Retinal pigment epithelial cell (primary cell): ENCODE measurements around the gene SRSF9.

ENCODE experiments used
- DNase-seq: peaks from one replicate; pipeline ENCODE4 v3.0.0-alpha.2; 2010; ENCODE audit warnings: low read depth
- H3K4me3 ChIP-seq: 2 replicates; pipeline ENCODE4 v1.5.1; 2011; ENCODE audit warnings: mild to moderate bottlenecking, low read length, control low read depth, moderate library complexity
- TF ChIP-seq, protein P1 (sequence below): conservative IDR thresholded peaks from 2 replicates; pipeline ENCODE4 v1.5.1; 2011; ENCODE audit warnings: low read depth, low read length, control low read depth, inconsistent platforms

SRSF9 gene

DNA sequence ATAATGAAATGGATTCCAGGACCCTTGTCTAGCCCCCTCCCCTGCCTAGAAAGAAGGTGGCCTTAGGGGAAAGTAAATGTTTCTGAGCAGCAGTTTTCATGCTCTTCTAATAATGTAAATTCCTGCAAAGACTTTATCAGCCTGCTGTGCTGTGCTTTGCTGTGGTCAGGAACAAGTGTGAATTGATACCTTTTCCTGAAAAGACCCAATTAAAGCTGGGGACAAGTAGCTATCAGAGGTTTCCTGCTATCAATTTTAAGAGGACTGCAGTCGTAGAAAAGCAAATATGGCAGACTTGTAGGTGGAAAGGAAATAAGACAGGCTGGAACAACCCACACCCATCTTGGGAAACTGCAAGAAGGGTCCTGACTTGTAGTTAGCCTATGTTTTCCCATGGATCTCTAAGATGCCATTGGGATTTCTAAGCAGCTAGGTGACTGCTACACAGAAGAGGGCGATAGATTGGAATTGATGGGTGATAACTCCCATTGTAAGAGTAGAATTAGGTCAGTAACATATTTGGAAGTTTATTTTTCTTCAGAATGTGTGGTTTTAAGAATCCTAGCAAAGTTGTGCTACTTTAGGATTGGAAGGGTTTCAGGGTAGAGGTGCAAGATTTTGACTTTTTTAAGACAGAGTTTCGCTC, 29.4 kb upstream of the SRSF9 start:
- no peak for DNase-seq
- H3K4me3 ChIP-seq, result no peak overlapping the region

DNA sequence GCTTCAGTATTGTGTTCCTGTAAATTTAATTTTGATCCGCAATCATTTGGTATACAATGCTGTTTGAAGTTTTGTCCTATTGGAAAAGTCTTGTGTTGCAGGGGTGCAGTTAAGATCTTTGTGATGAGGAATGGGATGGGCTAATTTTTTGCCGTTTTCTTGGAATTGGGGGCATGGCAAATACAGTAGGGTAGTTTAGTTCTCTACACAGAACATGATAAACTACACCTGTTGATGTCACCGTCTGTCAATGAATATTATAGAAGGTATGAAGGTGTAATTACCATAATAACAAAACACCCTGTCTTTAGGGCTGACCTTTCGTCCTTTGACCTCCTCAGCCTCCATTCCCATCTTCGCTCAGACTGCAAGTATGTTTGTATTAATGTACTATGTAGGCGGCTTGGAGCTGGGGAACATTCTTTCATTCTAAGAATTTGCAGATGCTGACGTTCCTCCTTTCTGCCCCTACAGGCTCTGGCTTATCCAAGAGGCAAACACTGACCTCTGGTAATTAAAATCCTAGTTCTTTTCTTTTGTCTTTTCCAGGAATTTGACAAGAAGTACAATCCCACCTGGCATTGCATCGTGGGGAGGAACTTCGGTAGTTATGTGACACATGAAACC, 28.1 kb upstream of the SRSF9 start:
- no peak for DNase-seq
- peak overlapping the region; percentile 91 for H3K4me3 ChIP-seq
- TF ChIP-seq, protein P1, sequence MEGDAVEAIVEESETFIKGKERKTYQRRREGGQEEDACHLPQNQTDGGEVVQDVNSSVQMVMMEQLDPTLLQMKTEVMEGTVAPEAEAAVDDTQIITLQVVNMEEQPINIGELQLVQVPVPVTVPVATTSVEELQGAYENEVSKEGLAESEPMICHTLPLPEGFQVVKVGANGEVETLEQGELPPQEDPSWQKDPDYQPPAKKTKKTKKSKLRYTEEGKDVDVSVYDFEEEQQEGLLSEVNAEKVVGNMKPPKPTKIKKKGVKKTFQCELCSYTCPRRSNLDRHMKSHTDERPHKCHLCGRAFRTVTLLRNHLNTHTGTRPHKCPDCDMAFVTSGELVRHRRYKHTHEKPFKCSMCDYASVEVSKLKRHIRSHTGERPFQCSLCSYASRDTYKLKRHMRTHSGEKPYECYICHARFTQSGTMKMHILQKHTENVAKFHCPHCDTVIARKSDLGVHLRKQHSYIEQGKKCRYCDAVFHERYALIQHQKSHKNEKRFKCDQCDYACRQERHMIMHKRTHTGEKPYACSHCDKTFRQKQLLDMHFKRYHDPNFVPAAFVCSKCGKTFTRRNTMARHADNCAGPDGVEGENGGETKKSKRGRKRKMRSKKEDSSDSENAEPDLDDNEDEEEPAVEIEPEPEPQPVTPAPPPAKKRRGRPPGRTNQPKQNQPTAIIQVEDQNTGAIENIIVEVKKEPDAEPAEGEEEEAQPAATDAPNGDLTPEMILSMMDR, result no peak

More for the DNA sequence above, 29.4 kb upstream of the SRSF9 start:
- TF ChIP-seq, protein P1, result no peak

DNA sequence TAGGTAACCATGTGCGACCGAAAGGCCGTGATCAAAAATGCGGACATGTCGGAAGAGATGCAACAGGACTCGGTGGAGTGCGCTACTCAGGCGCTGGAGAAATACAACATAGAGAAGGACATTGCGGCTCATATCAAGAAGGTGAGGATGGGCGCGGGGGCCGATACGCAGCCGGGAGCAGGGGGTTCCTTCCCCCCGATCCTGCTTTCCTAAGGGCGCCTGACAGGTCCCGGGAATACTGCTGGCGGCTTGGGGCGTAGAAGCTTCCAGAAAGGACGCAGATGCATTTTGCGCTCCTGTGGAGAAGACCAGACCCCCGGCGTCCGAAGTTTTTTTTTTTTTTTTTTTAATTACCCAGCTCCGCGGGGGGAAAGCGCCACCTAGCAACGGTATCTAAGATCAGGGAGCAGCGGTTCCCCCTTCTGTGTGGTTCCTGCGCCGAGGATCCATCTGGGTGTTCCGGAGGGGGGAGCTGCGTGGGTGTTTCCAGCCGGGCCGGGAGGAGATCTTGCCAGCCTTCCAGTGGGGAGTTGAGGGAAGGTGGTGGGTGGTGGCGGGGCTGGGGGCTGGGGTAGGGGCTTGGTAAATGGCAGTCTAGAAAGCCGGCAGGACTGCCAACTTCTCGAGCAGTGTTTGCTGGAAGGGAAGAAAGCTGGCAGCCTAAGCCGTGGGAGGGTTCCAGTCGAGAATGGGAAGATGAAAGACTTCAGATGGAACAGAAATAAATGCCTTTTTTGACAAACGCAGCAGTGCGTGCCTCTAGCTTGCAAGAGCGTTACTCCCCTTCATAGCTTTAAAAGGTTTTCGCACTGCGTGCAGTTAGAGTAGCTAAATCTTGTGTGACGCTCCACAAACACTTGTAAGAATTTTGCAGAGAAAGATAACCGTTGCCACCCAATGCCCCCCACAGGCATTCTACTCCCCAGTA, 27.1 kb upstream of the SRSF9 start:
- TF ChIP-seq, protein P1, result peak; percentile 12
- no peak for DNase-seq
- peak overlapping the region; percentile 91 for H3K4me3 ChIP-seq

DNA sequence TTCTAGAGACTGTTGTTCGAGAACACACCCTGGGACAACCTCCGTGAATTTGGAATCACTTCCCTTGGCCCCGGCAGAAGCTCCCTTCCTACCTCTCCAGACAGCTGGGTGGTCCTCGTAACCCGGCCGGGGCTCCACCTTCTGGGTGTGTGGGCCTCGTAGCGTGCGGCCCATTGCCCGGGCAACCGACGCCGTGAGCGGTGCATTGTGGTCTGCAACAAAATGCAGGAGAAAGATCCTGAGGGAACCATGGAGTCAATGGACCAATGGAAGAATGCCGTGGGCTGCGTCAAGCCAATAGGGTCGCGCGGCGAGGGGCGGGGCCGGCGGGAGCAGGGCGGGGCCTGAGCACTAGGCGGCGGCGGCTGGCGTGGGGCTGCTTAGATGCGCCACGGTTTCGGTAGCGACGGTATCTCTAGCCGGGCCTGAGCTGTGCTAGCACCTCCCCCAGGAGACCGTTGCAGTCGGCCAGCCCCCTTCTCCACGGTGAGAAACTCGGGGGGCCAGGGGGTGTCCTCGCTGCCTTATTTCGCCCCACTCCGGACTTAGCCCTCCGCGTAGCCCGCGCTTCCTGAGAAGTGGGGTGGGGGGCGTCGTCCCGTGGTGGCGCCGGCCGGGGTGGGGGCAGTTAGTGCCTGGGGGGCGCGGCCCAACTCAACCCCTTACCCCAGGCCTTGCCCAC, 26.3 kb upstream of the SRSF9 start, which contains the start of gene DYNLL1:
TSS of gene DYNLL1 (plus strand) at position 383 of the 682 bp plus-strand sequence. CDS start 309 bp downstream, outside the sequence.
- TF ChIP-seq, protein P1, result no peak
- peak within 1 kb of the TSS; percentile 91 for H3K4me3 ChIP-seq

DNA sequence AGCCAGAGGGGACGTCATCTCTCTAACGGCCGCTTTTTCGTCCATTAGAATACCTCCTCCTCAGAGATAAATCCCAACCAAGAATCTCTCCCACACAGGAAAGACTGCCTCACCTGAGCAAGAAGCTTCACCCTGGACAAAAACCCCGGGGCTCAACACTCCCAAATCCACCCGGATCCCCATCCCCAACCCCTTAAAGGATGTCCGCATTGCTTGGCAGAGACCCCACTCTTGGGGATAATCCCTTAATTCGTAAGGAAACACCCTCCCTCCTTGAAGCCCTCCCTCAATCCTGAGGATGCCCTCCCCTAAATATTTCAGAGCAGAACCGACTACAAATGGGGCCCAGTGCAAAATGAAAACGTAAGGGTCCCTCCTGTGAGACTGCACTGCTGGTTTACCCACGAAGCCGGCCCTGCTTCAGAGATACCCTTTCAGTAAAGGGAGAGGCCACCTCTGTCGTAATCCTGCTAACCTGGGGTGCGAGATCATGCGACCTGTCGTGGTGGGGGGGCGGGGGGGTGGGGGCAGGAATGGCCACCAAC, 25.7 kb upstream of the SRSF9 start:
- TF ChIP-seq, protein P1, result no peak
- peak overlapping the region; percentile 91 for H3K4me3 ChIP-seq
- DNase-seq, result no peak

More for the DNA sequence above, 26.3 kb upstream of the SRSF9 start, which contains the start of gene DYNLL1:
- DNase-seq, result peak; percentile 77

DNA sequence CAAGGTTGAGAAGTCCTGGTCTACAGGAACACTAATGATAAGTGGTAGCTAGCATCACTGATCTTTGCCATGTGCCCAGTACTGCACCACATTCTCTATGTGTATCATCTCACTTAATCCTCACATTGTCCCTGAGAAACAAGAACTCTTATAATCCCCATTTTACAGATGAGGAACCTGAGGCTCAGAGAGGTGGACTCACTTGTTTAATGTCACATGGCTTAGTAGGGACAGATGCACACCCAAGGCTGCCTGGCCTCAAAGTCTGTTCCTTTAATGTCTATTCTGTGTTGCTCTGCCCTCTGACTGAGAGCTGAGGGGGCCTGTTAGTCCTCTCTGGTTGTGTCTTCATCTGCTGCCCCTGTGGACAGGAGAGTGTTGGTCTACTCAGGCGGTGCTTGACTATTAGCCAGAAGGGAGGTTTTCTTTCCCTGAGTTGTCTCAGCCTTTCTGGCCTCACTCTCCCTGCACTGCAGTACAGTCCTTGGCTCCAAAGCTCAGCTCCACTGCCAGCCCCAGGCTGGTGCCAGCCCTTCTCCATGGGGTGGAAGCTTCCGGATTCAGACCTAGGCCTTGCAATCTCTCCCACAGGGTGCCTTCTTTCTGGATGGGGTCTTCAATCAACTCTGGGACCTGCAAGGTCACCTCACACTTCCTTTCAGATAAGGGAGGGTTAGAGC, 21.4 kb upstream of the SRSF9 start:
- no peak for DNase-seq
- TF ChIP-seq, protein P1, result no peak
- no peak overlapping the region for H3K4me3 ChIP-seq
